Panc1 (cell line): ENCODE measurements around the gene ITPR2.
A peak's percentile ranks its signal among the peaks of the same experiment; 100 is the strongest.

Source experiments
- CTCF ChIP-seq: fragments of 450-650 bp; IDR thresholded peaks from 2 replicates; pipeline ENCODE4 v1.5.1; 2017; ENCODE audit warnings: mild to moderate bottlenecking
- POLR2AphosphoS5 ChIP-seq: IDR thresholded peaks from 2 replicates; pipeline ENCODE4 v1.6.1; 2012; ENCODE audit warnings: mild to moderate bottlenecking, low read depth, low read length, moderate library complexity
- SIN3A ChIP-seq: IDR thresholded peaks from 2 replicates; pipeline ENCODE4 v1.6.1; 2012; ENCODE audit warnings: low read depth, mild to moderate bottlenecking, low read length, moderate library complexity, borderline replicate concordance; ENCODE audit not compliant: insufficient read depth
- TCF7L2 ChIP-seq: IDR thresholded peaks from 2 replicates; pipeline ENCODE4 v1.6.1; 2011; ENCODE audit warnings: mild to moderate bottlenecking, low read depth, low read length, inconsistent platforms

GRCh38 chr12:26465419-26466097, 367.4 kb downstream of the ITPR2 start:
- TF ChIP-seq POLR2AphosphoS5: no peak
- peak; percentile 54 for TF ChIP-seq CTCF
- TF ChIP-seq TCF7L2: no peak
- TF ChIP-seq SIN3A: no peak
